K562 treated with DMSO at 1 percent for 48 hours (cell line): Measurements from ENCODE around the gene ITPRIPL2. TPM values are rescaled to one million over a fixed set of nuclear protein-coding genes. Genes with fewer than 3 reads are reported as not detected.

Experiments
- total RNA-seq: library from RNA; unstranded; fragments of 300-600 nt; gene quantifications from 2 replicates; pipeline ENCODE4 v1.2.3, GENCODE V29; 2022; ENCODE audit warnings: low replicate concordance; ENCODE audit errors: extremely low read depth

The ITPRIPL2 gene
- total RNA-seq = not detected in 2 replicates

DNA sequence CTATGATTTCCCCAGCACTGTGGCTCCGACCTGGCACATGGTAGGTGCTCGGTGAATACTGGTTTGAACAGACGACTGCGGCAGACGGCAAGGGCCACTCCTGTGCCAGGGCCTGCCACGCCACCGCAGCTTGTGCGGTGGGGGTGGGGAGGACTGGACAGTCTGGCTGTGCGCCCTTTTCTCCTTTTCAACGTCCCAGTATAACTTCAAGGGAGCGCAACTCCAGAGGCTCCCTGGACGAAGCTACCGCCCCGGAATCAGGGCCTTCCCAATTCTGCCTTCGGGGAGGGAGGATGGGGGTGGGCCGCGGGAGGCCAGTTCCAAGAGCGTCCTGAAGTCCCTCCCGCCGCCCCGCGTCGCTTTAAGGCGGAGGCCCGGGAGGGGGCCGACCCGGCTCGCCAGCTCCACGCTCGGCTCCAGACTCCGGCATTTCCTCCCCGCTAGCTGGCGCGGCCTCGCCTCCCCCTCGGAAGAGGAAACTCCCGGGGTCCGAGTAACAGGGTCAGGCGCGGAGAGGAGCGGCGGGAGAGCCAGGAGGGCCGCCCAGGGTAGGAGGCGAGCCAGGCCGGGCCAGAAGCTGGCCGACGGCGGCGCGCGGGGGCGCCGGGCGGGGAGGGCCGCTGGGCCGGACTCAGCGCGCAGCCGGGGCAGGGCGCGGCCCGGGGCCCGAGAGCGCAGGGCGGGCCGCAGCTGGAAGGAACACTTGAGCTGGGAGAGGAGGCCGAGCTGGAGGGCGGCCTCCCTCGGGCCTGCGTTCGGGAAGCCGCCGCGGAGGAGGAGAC lies at the start of gene ITPRIPL2:
Gene ITPRIPL2, plus strand, starts transcription at position 388 of the 782 bp plus-strand sequence. CDS start 498 bp downstream, outside the sequence.

DNA sequence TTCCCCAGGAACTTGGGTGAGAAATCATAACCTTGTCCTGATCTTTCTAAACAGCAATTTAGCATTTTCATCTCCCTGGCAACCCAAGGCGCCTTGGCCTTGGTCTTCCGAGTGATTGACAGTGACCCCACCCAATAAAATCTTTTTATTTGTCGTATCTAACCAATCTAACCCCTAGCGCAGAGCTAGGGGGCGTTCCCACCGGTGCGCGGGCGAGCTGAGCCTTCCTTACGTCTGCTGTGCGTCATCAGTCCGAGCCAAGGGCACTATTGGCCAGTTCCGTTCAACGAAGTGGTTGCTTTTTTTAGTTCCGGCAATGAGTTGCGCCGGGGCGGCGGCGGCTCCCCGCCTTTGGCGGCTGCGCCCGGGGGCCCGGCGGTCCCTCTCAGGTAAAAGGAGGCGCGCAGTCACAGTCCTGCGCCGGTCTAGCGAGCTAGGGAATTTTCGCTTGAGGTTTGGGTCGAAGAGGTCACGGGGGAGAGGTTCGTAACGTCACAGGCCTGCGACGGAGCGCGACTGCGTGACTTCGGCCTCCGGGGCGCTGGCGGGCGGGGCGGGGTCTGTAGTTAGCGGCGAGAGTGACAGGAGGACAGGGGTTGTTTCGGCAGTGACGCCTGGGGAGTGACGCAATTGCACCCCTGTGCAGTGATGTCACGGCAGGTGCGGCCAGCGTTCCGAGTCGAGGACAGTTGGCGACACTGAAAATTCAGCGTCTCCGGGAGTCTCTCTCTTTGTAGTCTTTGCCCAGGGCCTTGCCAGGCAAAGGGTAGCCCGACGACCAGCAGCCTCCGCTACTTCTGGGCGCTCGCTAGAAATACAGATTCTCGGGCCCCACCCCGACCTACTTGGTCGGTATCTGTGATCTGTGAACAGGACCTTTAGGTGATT lies 46.2 kb upstream of the ITPRIPL2 start, which contains the start of gene COQ7:
Gene COQ7, plus strand, starts transcription at position 266 of the 888 bp plus-strand sequence. Its CDS starts 51 bp downstream, at position 317.

DNA sequence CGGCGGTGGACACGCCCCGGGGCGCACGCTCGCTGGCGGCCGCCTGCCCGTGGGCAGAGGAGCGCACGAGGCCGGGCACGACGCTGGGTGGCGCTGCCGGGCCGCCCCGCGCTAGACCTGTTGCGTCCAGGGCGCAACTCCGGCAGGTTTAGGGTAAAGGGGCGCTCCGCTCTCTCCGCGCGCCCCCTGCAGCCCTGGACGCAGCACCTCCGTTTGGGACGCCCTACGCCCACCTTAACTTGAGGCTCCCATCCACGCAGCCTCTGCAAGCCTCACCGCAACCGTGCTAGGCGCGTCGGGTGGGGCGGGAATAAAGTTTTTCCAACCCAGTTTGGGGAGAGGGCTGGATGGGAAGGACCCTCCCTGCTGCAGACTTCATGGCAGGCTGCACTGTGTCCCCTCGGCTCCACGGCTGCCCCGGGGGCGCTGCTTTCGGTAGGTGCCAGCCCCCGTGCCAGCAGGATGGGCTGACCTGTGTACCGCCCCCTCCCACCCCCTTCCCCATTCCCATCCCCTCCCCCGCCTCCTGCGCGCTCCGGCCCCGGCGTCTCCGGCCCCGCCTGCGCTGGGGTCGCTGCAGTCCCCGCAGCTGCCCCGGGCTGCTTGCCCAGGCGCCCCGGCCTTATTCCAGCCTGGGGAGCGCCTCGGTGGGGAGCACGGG lies 54.1 kb downstream of the ITPRIPL2 start, which contains the start of gene SYT17:
Gene SYT17, plus strand, starts transcription at position 531 of the 661 bp plus-strand sequence. CDS start 407 bp downstream, outside the sequence.

Other genes with a start within 250 kb of the ITPRIPL2 start
- not detected in 2 replicates for gene SMG1, start 187.6 kb upstream of the ITPRIPL2 start, total RNA-seq
- not detected in 2 replicates for gene TMC7, start 130.0 kb upstream of the ITPRIPL2 start, total RNA-seq
- gene COQ7, start 46.4 kb upstream of the ITPRIPL2 start, total RNA-seq = not detected in 2 replicates
- gene SYT17, start 54.3 kb downstream of the ITPRIPL2 start, total RNA-seq = not detected in 2 replicates
- gene CLEC19A, start 171.8 kb downstream of the ITPRIPL2 start, total RNA-seq = not detected in 2 replicates